ENCODE measurements around the gene OARD1.

OARD1 gene

DNA sequence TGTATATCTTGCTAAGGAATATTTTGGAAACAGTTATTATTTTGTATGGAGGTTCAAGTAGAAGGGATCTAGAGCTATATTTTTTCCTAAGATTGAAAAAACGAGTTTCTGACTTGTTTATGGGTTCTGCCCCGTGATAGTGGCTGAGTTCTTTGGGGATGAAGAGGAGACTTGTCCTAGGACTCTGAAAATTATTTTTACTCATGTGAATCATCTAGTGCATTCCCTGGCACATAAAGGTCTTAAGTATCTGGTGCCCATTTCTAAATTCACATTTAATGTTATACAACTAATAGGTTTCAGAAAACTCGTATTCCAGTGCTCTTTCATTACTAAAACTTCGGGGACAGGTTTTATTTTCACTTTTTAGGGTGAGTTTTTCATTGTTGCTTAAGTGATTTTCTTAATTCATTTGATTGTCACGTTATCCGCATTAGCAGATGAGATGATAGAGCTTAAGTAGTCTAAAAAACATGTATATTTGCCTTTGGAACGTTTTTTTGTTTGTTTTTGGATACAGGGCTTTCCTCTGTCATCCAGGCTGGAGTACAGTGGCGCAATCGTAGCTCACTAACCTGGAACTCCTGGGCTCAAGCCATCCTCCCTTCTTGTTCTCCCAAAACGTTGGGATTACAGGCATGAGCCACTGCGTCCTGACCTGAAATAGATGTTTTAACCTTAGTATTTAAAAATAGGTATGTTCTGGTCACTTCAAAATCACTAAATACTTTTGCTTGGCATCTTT, 2.7 kb upstream of the OARD1 start:
- DNase-seq, result no peak

DNA sequence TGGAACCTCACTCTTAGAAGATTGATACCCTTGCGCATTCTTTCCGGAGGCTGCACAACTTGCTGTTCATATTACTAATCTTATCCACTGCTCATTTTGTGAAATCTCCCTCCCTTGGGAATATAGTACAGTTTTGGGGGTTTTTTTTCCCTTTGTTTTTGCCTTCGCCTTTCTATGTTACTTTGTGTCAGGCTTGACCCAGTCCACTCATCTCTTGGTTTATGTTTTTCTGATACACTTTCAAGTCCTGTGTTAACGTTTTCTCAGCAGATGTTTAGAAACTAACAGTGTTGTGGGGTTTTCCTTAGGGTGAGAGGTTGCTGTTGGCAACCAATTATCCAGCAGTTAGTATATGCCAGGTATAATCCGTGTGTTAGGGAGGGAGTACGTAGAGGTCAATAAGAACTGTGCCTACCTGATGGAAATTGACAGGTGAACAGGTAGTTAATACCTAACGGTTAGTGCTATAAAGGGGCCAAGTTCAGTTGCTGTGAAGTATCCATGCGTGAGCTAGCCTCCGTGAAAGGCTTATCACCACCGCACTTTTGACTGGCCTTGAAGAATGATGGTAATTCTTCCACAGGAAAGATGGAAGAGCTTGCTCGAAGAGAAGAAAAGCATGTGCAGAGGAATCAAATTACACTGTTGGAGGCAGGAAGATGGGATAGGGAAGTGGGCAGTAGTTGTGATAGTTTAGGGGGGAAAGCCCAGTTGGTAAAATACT, 2.0 kb upstream of the OARD1 start:
- no peak for DNase-seq

DNA sequence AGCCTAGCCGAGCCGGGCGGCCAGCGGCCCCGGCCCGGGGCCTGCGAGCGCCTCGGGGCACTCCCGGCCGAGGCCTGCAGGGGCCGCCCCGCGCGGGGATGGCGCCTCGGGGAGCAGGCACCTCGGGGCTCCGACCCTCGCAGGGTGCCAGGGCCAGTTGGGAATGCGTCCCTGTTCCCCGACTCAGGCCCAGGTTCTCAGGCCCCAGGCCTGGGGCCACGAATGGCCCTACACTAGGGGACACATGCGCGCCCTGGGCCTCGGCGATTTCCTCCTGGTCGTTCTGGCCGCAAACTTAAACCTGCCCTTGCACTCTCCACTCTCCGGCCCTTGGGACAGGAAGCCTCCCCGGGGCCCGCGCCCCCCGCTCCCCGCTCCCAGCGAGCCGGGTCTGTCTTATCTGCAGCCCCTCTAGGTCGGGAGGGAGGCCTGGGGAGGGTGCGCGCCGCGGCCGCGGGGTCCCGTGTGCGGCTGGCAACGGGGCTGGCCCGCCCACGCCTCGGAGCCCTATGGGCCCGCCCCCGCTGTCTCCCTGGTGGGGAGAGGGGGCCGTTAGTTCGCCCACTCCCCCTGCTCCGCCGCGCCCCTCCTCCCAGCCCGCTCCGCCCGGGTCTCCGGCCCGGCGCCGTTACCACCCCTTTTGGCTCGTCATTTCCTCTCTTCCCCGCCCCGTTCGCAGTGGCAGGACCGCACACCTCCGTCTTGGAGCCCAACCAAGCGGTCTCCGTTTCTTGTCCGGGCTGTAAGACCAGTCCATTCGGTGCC, 1.2 kb upstream of the OARD1 start:
- peak; percentile 85 to 86 for DNase-seq

DNA sequence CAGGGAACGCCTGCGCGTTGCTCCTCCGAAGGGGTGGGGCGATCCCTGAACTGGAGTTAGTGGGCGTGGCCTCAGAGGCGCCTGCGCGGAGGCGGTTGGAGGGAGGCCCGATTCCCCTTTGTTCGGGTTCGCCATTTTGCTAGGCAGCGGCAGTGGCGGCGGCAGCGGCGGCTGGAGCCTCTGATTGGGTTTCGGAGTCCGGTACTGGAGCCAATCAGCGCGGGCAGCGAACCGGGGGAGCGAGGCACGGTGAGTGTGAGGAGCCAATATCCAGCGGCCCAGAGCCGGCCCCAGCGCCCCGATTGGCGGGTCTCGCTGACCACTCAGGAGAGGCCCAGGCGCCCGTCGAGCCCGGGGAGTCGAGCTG, 663 bp upstream of the OARD1 start, which contains the start of gene NFYA:
TSS of gene NFYA (plus strand) at position 139 of the 367 bp plus-strand sequence. CDS start 6,116 bp downstream, outside the sequence.
- DNase-seq, result no peak

DNA sequence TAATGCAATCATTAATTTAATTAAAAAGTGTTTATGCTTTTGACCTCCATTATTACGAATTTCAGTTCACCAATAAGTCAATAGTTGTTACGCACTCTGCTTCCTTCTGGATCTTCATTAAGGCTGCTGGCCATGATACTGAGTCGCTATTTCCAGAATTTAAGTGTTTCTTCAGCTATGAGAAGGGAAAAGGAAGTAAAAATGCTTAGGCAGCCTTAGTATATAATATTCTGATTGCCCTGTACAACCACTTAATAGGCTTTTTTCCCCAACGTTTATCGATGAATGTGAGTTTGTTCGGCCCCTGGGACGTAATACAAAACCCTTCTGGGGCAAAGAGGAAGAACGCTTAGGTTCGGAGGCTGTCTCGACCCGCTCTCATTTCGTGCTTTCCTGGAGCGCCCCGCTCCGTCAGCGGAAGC, 644 bp downstream of the OARD1 start:
- no peak for DNase-seq

DNA sequence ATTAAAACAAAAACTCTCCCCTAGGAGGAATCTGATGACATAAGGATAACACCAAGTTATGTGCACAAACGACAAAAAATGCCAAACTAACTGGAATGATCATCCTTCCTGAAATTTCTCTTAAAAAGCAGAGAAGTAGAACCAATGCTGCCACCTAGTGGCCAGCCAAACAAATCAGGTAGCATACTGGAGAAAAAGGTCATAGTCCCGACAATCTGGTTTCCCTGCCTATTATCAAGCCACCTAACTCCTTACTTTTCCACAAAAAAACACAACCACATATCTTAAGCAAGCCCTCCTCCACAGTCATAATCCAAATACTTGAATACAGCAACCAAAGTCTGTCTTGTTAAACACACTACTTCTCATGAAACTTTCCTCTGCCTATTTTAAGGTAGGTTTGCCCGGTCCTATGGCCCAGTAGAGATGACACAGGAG, 5.3 kb downstream of the OARD1 start:
- peak; percentile 61 to 69 for DNase-seq

DNA sequence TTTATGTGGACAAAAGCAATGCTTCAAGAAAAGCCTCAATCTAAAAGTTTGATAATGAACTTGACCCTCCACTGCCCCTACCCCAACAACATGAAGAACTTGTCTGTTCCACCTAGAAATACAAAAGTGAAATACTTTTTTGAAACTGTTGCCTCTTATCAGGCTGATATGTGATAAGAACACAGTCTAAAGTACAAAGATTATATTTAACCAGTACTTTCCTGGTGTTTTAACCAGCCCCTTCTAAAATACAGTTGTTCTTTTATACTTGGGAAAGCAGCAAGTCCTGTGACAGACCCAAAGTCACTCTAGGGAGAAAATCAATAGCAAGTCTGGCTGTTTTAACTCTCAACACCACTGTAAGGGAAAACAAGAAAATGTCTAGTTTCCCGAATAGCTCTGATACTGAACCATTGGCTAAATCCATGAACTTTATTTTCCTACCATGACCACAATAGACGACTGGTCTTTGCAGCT, 6.6 kb downstream of the OARD1 start:
- DNase-seq, result no peak

DNA sequence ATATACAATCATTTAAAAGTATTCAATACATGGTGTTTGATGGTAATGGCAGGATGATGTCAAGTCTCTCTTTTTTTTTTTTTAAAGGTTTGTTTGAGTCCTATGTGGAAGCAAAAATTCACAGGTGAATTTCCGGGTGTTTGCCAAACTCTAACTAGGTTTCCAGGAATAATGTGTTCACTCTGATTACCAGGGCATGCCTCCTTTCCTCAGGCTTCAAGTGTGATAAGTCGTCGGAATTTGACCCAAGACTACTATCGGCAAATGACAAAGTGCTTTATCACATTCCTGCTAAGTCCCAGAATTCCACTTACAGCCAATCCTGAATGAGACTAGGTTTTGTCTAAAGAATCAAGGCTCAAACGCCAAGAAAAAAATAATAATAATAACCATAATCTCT, 7.3 kb downstream of the OARD1 start:
- no peak for DNase-seq

DNA sequence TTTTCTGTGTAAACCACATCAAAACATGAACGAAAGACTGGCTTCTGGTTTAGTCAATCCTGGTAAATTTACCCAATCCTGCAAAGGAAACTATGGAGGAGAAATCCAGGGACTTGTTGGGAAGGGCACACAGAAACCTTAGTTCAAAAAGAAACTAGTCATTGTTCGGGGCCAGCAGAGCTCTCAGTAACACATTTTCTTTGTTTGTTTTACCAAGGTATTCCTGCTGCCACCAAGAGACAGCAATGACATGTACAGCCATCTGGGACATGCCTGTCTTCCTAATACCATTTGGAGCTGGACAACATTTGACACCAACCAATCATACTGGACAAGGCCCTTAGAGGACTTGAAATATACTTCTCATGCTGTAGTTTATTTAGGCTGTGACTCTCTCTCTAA, 8.3 kb downstream of the OARD1 start:
- no peak for DNase-seq

DNA sequence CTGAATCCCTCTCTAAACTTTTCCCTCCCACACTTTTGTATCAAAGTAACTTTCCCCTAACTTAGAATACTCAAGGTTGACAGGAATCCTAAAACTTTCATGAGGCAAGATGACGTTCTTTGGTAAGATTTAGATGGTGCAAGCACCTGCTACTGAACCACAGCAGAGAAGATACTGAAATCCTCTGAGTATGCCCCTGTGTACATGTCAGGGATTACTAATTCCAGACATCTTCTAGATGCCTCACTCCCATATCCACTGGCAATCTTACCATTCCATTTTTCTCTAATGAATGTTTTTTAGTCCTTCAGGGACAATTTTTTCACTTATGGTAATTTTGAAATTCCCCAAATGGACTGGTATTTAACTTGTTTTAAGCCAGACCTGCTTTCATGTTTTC, 10.1 kb downstream of the OARD1 start:
- no peak for DNase-seq

DNA sequence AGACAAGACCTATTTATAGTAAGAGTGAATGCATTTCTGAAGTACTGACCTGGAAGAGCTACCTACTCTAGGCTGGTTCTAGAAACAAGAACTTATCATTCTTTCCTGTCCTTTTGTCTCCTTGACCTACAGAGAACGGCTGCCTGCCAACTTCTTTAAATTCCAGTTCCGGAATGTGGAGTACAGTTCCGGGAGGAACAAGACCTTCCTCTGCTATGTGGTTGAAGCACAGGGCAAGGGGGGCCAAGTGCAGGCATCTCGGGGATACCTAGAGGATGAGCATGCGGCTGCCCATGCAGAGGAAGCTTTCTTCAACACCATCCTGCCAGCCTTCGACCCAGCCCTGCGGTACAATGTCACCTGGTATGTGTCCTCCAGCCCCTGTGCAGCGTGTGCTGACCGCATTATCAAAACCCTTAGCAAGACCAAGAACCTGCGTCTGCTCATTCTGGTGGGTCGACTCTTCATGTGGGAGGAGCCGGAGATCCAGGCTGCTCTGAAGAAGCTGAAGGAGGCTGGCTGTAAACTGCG, 10.9 kb downstream of the OARD1 start:
- no peak for DNase-seq

DNA sequence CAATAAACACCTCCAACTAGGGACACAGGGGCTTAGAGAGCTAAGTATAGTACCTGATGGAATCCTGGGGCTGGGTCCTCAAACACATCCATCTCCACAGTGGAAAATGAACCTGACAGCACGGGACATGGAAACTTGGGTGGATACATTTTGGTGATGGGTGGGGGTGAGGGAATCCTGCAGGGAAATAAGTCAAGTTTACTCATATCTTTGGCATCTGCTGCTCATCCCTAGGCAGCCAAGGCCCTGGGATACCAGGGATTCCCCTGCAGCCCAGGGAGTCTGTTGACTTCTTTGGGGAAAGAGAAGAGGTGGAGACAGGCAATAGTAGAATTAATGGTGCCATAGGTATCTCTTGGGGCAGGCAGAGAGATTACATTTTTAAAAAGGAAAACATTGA, 12.6 kb downstream of the OARD1 start:
- DNase-seq, result no peak

DNA sequence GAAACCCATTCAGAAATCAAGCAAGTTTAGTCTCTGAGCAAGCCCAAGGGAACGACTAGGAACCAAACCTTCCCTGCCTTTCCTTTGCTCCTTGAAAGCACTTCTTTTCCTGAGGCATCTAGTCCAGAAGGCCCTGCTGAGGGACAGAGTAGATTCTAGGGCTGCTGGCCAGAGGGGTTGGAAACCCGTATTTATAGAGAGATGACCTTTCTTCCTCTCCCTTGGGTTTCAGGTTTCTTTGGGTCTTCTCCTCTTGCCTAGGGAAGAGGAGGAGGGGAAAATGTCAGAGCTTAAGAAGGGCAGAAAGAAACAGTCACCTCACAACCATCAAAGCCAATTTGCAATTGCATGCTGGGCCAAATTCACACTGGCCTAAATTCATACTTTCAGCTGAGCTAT, 13.4 kb downstream of the OARD1 start:
- no peak for DNase-seq

DNA sequence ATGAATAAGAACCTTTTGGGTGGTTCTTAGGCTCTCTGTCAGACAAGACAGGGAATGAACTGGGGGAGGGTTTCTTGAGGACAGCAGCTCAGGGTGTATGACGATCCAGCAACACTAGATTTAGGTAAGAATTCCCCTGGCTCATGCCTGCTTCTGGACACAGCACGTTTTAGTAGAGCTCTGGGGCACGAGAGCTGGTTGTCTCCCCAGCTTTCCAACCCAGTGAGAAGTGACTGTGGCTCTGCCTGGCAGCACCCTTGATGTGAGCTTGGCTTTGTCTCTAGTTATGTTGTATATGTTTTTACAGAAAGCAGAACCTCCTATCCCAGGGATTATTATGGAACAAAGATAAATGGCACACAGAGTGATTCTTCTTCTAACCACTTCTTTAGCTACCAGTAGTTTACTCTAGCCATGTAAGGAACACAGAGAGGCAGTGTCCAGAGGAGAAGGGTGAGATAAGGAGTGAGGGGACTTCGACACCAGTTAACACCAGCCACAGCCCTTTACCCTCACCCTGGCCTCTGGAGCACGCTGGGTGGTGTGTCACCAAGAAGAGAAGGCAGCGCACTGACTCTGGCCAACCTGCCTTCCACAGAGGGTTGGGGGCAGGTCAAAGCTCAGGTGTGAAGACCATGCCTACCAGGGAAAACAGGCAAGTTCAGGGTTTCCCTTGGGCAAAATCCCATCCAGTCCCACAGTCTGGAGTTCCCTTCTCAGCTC, 15.2 kb downstream of the OARD1 start:
- no peak for DNase-seq

DNA sequence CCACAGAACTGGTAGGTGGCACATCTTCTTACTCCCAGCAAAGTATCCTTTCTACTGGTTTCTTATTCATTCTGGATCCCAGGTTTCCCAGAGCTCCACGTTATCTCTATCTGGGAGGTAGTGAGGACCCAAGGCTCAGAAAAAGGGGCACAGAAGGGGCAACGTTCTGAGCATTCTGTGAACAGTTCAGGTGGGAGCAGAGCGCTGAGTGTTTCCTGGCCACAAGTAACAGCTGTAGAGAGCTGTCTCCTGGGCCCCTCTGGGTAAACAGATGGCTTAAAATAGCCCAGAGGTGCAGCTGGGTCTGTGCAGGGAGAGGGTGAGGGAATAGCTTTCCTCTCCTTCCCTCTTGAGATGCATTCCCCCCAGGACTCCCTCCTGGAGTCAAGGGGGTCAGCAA, 17.0 kb downstream of the OARD1 start:
- DNase-seq, result no peak

DNA sequence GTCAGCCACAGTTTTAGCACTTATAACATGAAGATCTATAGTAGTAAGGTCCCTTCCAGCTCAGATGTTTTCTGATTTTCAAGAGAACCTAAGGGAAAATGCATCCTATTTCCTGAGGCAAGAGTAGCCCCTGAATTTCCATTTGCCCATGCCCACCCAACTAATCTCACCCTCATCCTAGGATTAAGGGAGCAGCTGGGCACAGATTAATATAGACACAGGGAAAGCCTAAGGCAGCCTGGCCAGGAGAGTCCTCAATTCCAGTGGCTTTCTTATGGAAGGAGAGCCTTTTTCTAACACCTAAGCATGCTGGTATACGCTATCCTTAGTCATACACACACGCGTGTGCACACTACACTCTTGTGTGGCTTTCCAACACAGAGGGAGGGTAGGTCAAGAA, 17.6 kb downstream of the OARD1 start:
- DNase-seq, result no peak

DNA sequence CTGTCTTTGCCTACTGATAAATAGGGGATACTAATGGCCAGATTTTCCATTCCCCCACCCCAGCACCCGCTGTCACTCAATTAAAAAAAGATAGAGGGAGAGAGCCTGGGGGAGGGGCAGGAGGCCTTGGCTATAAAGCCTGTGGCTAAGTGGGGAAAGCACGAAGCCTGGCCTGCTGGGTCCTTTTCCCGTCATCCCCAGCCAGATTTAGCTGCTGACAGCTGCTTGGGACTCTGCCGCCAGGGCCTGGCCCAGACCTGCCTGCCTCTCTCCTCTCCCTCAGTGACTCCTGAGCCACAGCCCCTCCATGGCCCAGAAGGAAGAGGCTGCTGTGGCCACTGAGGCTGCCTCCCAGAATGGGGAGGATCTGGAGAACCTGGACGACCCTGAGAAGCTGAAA, 19.1 kb downstream of the OARD1 start, which contains the start of gene APOBEC2:
TSS of gene APOBEC2 (plus strand) at position 162 of the 400 bp plus-strand sequence. CDS start at position 308, 146 bp downstream.
- DNase-seq, result no peak

DNA sequence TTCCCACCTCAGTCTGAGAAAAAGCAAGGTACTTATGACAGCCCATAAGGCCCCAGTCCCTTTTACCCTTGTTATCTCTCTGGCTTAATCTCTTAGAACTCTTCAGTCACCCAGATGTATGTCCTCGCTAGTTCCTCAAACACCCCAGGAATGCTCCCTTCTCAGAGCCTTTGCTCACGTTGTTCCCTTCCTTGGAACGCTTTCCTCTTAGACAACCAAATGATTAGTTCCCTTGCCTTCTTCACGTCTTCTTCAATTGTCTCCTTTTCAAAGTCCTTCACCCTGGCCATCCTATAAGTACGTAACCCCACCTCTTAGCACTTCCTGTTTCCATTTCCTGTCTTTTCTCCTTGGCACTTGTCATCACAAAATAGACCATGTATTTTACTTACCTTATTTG, 20.3 kb downstream of the OARD1 start:
- no peak for DNase-seq

DNA sequence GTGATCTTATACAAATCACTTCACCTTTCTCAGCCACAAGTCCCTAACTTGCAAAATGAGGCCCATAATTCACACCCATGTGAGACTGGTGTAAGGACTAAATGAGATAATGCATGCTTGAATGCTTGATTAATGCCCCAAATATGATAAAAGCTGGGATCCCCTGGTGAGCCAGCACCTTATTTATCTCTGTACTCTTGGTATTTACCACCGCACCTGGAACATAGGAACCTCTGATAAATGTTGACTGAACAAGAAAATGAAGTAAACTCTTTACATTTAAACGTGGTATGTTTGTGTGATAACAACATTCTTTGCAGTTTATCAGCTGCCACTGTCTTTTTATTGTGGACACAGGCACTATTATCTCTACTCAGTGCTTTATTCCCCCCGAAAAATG, 21.6 kb downstream of the OARD1 start:
- DNase-seq, result no peak

DNA sequence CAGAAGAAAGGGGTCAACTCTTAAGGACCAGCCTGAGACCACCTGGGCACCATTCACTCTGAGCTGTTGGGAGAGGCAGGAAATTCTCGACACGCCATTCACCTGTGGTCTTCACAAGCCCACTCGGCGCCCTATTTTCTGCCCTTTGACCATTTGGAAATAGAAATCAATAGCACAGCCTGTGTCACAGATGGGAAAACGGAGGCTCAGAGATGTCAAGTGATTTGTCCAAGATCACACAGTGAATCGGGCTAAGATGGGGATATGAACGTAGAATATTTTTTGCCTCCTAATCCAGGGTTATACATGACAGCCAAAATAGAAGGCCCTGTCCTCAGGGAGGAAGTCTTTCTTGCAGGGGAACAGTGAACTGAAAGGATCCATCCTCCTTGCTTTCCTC, 22.2 kb downstream of the OARD1 start:
- DNase-seq, result no peak

DNA sequence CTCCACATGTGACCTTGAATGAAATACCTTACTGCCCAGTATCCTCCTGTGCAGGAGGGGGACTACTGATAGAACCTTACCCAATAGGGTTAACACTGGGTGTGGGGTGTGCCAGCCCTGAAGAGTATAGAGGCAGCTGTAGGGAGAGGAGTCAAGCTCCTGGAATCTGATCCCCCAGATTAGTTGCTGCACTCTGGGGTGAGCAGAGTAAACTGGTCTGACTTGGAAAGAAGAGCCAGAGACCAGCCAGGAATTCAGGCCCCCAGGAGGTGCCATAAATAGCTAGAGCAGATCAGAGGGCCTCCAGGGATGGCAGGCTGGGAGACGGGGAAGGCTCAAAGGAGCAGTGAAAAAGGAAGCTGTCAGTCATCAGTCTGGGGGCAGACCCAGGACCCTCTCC, 22.6 kb downstream of the OARD1 start:
- no peak for DNase-seq

All from activated T-cell treated with anti-CD3 and anti-CD28 coated beads, Interleukin-2, amount 50 U/mL, for 48 hours (primary cell).